Epidermal melanocyte (primary cell): Measurements from ENCODE around the gene PIGT.

Experiments used
- DNase-seq: peaks from one replicate; pipeline ENCODE4 v3.0.0; 2011; ENCODE audit warnings: low spot score; ENCODE audit not compliant: insufficient read length

Gene PIGT

GRCh38 chr20:45400346-45401031 is 15.5 kb upstream of the PIGT start:
- DNase-seq, result no peak

- no peak for DNase-seq
These were observed 13.0 kb upstream of the PIGT start for GRCh38 chr20:45402946-45403345.

- DNase-seq, result no peak
These were observed 11.5 kb upstream of the PIGT start for GRCh38 chr20:45404438-45404837.

- no peak for DNase-seq
These were observed 10.2 kb upstream of the PIGT start for GRCh38 chr20:45405571-45406259.

- no peak for DNase-seq
These were observed 9.5 kb upstream of the PIGT start for GRCh38 chr20:45406260-45407066.

GRCh38 chr20:45407067-45407745 is 8.7 kb upstream of the PIGT start:
- DNase-seq, result no peak

- DNase-seq, result no peak
These were observed 7.9 kb upstream of the PIGT start, which contains the start of gene DBNDD2 for GRCh38 chr20:45407783-45408645. DBNDD2 (plus strand) TSS chr20:45408289; CDS start chr20:45408468, 179 bp downstream.

GRCh38 chr20:45408646-45409213 is 7.2 kb upstream of the PIGT start:
- DNase-seq, result no peak

GRCh38 chr20:45409521-45410272 is 6.2 kb upstream of the PIGT start:
- no peak for DNase-seq

GRCh38 chr20:45410887-45411286 is 5.1 kb upstream of the PIGT start:
- no peak for DNase-seq

GRCh38 chr20:45412653-45413052 is 3.3 kb upstream of the PIGT start:
- no peak for DNase-seq

- no peak for DNase-seq
These were observed 2.5 kb upstream of the PIGT start for GRCh38 chr20:45413479-45413878.

GRCh38 chr20:45416917-45417316 is 976 bp downstream of the PIGT start:
- no peak for DNase-seq

GRCh38 chr20:45419188-45420091 is 3.5 kb downstream of the PIGT start:
- DNase-seq, result no peak

- DNase-seq, result no peak
These were observed 4.2 kb downstream of the PIGT start for GRCh38 chr20:45420125-45420524.

GRCh38 chr20:45423700-45424099 is 7.8 kb downstream of the PIGT start:
- no peak for DNase-seq

GRCh38 chr20:45425561-45425960 is 9.6 kb downstream of the PIGT start:
- DNase-seq, result no peak

GRCh38 chr20:45426320-45427016 is 10.5 kb downstream of the PIGT start:
- no peak for DNase-seq
